ENCODE results near the gene SPCS2.
A peak's percentile ranks its signal among the peaks of the same experiment; 100 is the strongest.
"Not testable (repeated sequence)": the region's sequence is repeated elsewhere in the genome, so short reads cannot be mapped to it uniquely, and the experiment has no call there.

Gene SPCS2

DNA sequence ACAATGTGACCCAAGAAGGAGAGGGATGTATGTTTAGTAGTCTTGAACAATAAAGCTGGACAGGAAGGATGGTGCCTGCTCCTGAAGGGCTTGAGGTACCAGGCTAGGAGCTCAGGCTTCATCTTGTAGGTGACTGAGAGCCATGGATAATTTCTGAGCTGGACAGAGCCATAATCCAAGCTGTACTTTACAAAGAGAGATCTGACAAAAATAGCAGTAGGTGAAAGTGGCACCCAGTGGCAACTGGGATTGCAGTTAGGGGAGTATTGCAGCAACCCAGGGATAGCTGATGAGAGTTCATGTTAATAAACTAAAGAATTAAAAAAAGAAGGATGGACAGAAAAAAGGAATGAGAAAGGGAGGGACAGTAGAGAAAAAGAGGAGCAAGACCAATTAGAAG lies 7.6 kb upstream of the SPCS2 start:
- DNase-seq, result no peak
- intact Hi-C loops (cut with DNase I), result no loop called here

DNA sequence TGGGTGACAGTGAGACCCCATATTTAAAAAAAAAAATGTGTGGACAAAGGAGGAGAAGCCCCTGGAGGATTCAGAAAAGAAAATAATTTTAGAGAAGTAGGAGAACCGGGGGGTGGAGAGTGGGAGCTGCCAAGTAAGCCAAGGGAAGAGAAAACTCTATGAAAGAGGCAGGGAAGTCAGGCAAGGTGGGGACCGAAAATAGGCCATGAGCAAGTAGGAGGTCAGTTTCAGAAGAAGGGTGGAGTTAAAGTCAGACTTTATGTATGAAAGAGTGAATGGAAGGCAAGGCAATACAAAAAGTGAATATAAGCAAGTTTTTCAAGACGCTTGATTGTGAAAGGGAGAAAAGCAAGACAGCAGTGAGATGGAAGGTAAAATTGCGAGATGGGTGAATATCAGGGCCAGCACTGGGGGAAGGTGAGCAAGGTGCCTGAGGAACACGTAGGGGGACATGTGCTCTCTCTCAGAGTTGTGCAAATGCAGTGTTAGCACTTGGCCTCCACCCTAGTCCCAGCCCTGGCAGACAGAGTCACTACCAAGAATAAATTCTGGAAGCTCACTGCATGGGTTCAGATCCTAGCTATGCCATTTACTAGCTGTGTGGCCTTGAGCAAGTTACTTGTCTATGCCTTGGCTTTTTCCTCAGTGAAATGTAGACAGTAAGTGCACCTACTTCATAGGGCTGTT lies 6.8 kb upstream of the SPCS2 start:
- DNase-seq, result no peak
- intact Hi-C loops (cut with DNase I), result no loop called here

- intact Hi-C loops (cut with DNase I), result no loop called here
- DNase-seq, result peak in 1 of 42 donors; percentile 15
Measured at GRCh38 chr11:74948546-74948897, 544 bp upstream of the SPCS2 start.

- intact Hi-C loops (cut with DNase I), result no loop called here
- peak in 2 of 42 donors; percentile 12 to 41 for DNase-seq
Measured at GRCh38 chr11:74949753-74950137, 679 bp downstream of the SPCS2 start.

GRCh38 chr11:74950374-74950969 lies 1.4 kb downstream of the SPCS2 start:
- intact Hi-C loops (cut with DNase I), result no loop called here
- no peak for DNase-seq

DNA sequence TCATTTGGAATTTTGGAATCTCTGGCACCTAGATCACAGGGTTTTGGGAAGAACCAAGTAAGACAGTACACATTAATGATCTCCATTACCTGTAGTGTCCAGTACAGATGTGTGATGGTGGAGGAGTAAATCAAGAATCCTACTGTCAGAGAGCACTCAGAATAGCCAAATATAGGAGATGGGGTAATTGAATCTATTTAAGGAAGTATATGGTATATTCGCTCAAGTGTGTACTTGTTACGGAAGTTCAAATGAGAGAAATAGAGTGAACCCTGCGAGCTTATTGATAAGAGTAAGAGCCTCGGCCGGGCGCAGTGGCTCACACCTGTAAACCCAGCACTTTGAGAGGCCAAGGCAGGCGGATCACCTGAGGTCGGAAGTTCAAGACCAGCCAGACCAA lies 2.2 kb downstream of the SPCS2 start:
- DNase-seq, result no peak
- intact Hi-C loops (cut with DNase I), result no loop called here

- DNase-seq, result no peak
- intact Hi-C loops (cut with DNase I), result no loop called here
Measured at GRCh38 chr11:74952752-74953151, 3.7 kb downstream of the SPCS2 start.

DNA sequence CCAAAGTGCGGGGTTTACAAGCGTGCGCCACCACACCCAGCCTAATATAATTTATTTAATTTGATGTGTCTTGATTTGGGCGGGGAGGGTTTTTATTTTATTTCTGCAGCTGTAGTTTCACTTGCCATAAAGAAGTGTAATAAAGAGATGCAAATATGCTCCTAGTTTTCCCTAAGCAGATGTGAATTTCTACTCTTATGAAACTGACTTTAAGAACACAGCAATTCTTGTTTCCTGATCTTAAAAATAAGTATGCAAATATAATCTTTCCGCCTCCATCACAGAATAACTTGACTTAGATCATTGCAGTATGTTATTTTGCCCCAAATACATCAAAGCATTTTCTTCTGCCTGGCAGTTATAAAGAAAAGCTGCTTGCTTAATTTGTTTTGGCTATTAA lies 4.4 kb downstream of the SPCS2 start:
- intact Hi-C loops (cut with DNase I), result no loop called here
- DNase-seq, result no peak

GRCh38 chr11:74954199-74954598 lies 5.1 kb downstream of the SPCS2 start:
- intact Hi-C loops (cut with DNase I), result no loop called here
- DNase-seq, result no peak

DNA sequence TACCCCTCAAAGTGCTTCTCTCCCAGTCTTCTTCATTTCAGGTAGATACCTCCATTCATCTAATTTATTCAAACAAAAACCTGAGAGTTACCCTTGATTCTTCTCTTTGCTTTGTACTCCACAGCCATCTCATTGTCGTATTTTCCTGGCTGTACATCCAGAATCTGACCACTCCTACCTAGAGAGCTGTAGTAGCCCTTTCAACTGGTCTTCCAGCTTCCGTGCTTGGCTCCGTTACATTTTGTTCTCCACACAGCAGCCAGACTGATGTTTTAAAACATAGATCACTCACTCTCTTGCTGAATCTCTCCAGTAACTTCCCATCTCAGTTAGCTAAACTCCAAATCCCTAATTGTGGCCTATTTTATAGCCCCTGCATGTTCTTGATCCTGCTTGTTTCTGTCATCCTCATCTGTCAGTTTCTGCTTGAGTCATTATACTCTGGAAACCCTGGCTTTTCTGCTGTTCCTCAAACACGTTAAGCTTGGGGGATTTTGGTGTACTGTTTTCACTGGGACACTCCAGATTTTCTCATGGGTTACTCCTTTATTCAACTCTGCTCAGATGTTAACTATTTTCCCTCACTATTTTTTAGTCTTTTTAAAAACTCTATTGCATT lies 7.4 kb downstream of the SPCS2 start:
- intact Hi-C loops (cut with DNase I), result no loop called here
- DNase-seq, result no peak

DNA sequence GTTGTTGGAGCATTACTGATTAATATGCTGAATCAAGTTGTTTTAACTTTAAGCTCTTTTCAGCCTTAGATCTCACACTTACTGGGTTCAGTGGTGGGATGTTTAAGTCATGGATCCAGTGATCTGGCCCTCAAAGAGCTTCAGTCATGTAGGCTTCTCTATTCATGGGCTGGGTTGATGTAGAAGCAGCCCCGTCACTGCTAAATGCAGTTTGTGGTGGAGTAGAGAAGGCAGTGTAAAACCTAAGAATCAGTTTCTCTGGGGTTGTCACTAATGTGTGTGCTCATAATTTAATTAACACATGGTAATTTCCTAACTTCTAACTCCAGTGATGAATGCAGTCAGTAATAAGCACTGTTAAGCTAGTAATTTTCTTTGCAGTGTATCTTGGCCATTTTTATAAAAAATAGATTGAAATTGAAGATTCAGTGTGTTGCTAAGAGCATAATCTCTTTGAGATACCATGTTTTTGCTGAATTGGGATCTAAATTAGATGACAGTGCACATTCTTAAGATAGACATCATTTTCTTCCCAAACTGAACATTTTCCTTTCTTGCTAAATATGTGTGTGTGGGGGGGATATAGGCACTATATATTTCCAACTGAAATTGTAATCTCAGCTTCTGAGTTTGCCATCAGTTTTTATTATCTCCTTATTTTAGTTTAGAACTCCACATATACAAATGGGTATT lies 9.0 kb downstream of the SPCS2 start:
- no peak for DNase-seq

DNA sequence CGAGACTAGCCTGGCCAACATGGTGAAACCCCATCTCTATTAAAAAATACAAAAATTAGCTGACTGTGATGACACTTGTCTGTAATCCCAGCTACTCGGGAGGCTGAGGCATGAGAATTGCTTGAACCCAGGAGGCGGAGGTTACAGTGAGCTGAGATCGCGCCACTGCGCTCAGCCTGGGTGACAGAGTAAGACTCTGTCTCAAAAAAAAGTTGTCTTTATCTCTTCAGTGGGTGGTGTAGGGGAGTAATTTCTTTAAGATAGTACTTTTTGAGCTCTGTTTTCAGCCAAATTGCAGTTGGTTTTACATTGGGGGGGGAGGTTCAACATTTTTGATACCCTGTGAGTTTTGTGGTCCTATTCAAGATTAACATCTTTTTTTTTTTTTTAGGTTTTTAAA lies 11.1 kb downstream of the SPCS2 start:
- DNase-seq; intact Hi-C loops (cut with DNase I): not testable (repeated sequence)

More for the DNA sequence above, 9.0 kb downstream of the SPCS2 start:
- intact Hi-C loops (cut with DNase I), result no loop called here

GRCh38 chr11:74966651-74967050 lies 17.6 kb downstream of the SPCS2 start:
- DNase-seq, result no peak
- intact Hi-C loops (cut with DNase I), result no loop called here

DNA sequence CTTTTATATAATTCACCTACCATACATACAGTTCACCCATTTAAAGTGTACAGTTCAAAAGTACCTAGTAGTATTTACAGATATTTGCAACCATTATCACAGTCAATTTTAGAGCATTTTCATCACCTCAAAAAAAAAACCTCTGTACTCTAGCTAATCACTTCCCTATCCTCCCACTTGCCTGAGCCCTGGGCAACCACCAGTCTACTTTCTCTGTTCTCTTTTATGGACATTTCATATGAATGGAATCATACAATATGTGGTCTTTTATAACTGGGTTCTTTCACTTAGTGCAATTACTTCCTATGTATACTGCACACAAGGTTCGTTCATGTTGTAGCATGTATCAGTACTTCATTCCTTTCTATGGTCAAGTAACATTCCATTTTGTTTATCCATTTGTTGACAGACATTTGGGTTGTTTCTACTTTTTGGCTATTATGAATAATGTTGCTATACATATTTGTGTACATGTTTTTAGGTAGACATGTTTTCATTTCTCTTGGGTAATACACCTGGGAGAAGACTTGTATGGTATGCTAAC lies 21.9 kb downstream of the SPCS2 start:
- DNase-seq, result no peak

GRCh38 chr11:74971424-74971823 lies 22.4 kb downstream of the SPCS2 start:
- intact Hi-C loops (cut with DNase I), result no loop called here
- DNase-seq, result peak in 19 of 42 donors; percentile 20 to 66 (median 35)

More for the DNA sequence above, 21.9 kb downstream of the SPCS2 start:
- intact Hi-C loops (cut with DNase I), result no loop called here

DNA sequence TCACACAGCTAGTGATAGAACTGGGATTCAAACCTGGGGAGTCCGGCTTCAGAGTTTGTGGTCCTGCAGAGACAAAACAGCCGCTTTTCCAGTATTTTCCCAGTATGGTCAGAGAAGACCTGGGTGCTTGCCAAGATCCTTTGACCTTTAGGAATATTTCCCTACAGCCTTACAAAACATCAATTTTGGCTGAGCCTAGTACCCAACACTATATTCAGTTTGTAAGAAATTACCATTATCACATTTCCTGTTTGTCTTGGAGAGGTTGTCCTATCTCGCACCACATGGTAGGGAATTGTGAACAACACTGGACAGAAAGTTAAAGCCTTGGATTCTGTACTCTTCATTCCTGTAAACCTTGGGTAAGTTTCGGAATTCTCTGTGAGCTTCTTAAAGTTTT lies 29.0 kb downstream of the SPCS2 start:
- intact Hi-C loops (cut with DNase I), result no loop called here
- no peak for DNase-seq

GRCh38 chr11:74980634-74981033 lies 31.6 kb downstream of the SPCS2 start:
- intact Hi-C loops (cut with DNase I), result no loop called here
- no peak for DNase-seq

DNA sequence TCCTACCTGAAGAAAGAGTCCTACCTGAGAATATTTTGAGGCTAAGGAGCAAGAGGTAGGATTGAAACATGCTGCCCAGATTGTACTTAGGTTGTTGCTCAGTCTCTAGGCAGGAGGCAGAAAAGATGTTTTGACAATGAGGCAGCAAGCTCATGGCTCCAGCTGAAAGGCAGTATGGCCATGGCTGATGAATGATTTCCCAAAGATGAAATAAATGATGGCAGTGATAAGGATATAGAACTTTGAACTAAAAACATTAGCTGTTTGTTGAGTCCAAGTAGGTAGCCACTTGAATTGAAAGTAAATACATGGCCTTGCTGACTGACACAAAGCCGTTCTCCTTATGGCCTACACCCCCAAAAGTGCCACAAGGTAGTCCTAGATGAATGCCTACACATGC lies 32.8 kb downstream of the SPCS2 start:
- intact Hi-C loops (cut with DNase I), result no loop called here
- DNase-seq, result no peak

DNA sequence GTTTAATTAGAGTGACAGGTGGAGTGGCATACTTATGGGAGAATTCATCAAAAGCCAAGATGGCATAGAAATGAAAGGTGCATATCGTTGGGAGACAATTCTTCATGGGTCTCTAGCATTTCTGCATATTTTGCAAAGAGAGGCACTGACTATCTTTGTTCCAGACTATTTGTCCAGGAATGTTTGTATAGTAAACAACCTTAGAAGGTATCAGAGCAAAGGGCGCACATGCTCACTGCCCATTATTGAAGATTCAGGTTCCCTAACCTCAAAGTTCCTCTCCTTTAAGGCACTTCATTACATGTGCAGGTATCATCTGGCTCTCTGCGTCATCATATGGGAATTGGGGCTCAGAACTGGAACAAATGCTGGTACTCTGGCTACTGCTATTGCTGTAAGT lies 35.0 kb downstream of the SPCS2 start:
- no peak for DNase-seq
- intact Hi-C loops (cut with DNase I), result no loop called here

GRCh38 chr11:74984730-74985129 lies 35.7 kb downstream of the SPCS2 start:
- no peak for DNase-seq
- intact Hi-C loops (cut with DNase I), result no loop called here

Data from head of caudate nucleus (tissue), 42 donors.